Measurements from ENCODE around the gene ZWILCH.

GRCh38 chr15:66482539-66482938 is 22.6 kb upstream of the ZWILCH start:
- TF ChIP-seq POLR2A (IDR thresholded peaks at IDR 0.05; ENCODE audit: low read depth, low read length) (no peak), POLR2AphosphoS5 (IDR thresholded peaks at IDR 0.05; ENCODE audit: low read depth, low read length) (no peak), TAF1 (IDR thresholded peaks at IDR 0.05; ENCODE audit: borderline replicate concordance, low read depth, low read length) (no peak)

All from GM12892 (cell line).